GM18868 (cell line): ENCODE results near the gene FASN.

Experiments
- ATAC-seq: cut with Tn5 transposase; IDR thresholded peaks from one replicate; pipeline ENCODE4 v1.9.1; 2021; ENCODE audit warnings: mild to moderate bottlenecking, moderate library complexity; ENCODE audit not compliant: unreplicated experiment

Gene FASN

DNA sequence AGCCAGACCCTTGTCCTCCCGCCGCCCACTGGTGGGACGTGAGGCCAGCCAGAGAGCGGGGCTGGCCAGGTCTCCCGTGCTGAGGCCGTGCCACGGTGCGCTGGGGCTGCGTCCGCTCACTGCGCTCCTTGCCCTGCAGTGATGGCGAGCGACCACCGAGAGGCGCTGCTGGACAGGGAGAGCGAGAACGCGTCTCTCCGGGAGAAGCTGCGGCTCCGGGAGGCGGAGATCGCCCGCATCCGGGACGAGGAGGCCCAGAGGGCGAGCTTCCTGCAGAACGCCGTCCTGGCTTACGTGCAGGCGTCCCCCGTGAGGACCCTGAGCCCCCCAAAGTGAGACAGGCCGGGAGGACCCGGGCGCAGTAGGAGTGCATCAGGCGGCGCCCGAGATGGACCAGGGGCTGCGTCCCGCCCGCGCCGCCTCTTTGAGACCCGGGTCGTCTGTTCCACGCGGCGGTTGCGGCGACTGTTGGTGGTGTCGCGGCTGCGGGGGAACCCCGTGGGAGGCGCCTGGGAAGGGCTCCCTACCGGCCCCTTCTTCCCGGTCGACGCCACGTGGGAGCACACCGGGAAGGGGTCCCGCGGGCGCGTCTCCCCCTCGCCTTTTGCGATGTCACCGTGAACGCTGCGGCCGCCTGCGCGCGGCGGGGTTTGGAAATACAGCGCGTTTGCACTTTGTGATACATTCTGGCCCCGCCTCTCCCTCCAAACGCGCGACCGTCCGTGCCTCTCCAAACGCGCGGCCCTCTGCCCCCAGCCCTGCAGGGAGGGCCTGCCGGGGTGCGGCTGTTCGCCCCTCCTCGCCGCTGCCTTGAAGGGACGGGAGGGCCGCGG lies 67.3 kb downstream of the FASN start:
- ATAC-seq: no peak

DNA sequence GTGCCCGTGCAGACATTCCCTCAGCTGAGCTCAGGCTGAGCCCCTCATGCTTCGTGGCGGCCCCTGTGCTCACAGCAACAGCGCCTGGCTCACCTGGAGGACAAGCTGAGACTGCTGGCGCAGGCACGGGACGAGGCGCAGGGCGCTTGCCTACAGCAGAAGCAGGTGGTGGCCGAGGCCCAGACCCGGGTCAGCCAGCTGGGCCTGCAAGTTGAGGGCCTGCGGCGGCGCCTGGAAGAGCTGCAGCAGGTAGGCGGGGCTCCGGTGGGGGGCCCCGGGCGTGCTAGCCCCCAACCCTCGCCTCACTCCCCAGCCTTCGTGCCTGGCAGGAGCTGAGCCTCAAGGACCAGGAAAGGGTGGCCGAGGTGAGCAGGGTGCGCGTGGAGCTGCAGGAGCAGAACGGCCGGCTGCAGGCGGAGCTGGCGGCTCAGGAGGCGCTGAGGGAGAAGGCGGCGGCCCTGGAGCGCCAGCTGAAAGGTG lies 68.0 kb downstream of the FASN start:
- ATAC-seq: no peak

DNA sequence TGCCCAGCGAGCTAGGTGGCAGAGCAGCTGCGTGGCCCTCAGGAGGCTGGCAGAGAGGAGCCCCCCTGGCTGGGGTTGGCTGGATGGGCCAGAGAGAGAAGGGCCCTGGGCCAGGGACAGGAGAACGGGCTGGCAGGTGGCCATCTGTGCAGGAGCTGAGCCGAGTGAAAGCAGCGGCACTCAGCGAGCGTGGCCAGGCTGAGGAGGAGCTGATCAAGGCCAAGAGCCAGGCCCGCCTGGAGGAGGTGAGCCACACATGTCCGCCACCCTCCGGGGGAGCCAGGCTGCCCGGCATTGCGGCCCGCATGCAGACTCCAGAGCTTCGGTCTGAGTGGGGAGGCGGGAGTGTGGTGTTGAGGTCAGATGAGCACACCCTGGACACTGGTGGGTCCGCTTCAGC lies 68.6 kb downstream of the FASN start:
- no peak for ATAC-seq

DNA sequence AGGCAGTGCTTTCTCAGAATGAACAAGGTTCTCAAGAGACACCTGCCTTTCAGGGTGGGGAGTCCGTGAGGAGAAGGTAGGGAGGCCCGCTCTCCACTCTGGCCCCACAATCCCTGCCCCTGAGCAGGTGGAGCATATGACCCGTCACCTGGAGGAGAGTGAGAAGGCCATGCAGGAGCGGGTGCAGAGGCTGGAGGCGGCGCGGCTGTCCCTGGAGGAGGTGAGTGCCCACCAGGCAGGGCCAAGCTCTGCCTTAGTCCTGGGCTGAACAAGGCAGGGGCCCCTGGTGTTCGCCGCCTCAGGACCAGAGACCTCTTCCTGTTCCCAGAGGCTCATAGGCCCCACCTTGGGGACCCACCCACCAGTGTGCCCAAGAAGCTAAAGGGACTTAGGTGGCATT lies 69.1 kb downstream of the FASN start:
- ATAC-seq: no peak
